Measurements from ENCODE around the gene NRXN2.

Gene NRXN2

DNA sequence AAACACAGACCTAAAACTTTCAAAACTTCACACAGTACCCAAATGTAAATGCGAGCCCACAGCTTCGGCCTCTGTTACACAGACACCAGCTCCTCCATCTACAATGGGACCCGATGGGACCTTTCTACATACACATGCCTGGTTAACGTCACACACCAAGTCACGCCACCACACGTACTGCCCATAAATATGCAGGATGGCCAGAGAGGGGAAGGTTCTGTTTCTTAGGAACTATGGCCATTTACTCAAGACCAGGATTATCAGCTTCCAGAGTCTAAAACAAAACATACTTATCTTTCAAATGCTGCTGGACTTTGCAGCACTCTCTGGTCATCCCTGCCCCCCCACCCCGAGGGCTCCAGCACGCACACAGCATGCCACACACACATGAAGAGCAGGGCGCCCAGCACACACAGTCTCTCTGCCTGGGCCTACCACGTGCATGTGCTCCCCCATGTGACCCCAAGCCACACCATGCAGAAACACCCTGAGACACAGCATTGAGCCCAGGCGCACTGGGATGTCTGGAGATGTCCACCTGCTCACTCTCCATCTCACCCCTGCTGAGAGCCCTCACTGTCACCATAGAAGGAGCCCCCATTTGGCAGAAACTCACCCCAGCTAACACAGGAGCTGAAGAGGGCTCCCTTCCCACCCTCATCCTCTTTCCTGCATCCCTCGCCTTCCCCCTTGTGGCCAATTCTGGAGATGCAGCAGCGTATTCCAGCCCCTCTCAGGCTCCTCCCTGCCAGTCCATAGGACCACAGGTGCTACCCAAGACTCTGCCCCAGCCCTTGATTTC is 70.2 kb downstream of the NRXN2 start:
- Histone ChIP-seq H3K79me1 (ENCODE audit: low read depth, low read length) (no peaks in the 10 kb centered on the region), H3K23ac (ENCODE audit: low read depth, low read length, poor library complexity) (no peak overlapping the region), H2BK12ac (ENCODE audit: low read length) (peak overlapping the region; percentile 68), H3K9ac (ENCODE audit: low read depth, low read length, poor library complexity) (peak overlapping the region; percentile 36), H3K36me3 (replicated peaks in 1 of 2; ENCODE audit: control insufficient read depth in 2 of 2, insufficient read depth in 2 of 2, low read length in 2 of 2) (no peaks in the 10 kb centered on the region), H2BK15ac (ENCODE audit: low read length) (peak overlapping the region; percentile 90), H3K27me3 (ENCODE audit: control insufficient read depth in 3 of 3, insufficient read depth in 3 of 3, low read depth in 1 of 3, low read length in 3 of 3) (no peaks in the 10 kb centered on the region), H3K18ac (ENCODE audit: low read length) (peak overlapping the region; percentile 58), H4K8ac (ENCODE audit: low read depth, low read length) (no peak overlapping the region), H2AK5ac (ENCODE audit: low read depth, low read length) (no peak overlapping the region), H3K27ac (replicated peaks; ENCODE audit: low read length) (no peak overlapping the region), H3K4me3 (ENCODE audit: low read length in 2 of 2) (no peak overlapping the region), H3K4ac (ENCODE audit: low read length) (no peak overlapping the region), H2BK120ac (ENCODE audit: low read depth, low read length) (peak overlapping the region; percentile 6), H3K4me1 (ENCODE audit: control insufficient read depth in 2 of 2, insufficient read depth in 1 of 2, low read depth in 1 of 2, low read length in 2 of 2) (peaks cover 0 to 7% of the 10 kb centered on the region in 2 donors), H2BK5ac (ENCODE audit: low read length) (no peak overlapping the region), H2AFZ (ENCODE audit: low read length) (peak overlapping the region; percentile 17), H3K14ac (ENCODE audit: low read length) (peak overlapping the region; percentile 27), H3K4me2 (ENCODE audit: insufficient read depth, low read length, poor library complexity, severe bottlenecking) (no peak overlapping the region), H3K9me3 (replicated peaks in 1 of 2; ENCODE audit: control insufficient read depth in 2 of 2, insufficient read depth in 1 of 2, low read depth in 1 of 2, low read length in 2 of 2) (no peaks in the 10 kb centered on the region), H4K91ac (ENCODE audit: low read depth, low read length, poor library complexity) (no peak overlapping the region)
- peak; percentile 77 for DNase-seq (ENCODE audit: low spot score)
- WGBS, 2 donors (ENCODE audit: extremely low coverage in 2 of 2, insufficient read length in 2 of 2, insufficient replicate concordance in 1 of 2) = no CpG with 5 or more reads among the region's 13 CpGs

DNA sequence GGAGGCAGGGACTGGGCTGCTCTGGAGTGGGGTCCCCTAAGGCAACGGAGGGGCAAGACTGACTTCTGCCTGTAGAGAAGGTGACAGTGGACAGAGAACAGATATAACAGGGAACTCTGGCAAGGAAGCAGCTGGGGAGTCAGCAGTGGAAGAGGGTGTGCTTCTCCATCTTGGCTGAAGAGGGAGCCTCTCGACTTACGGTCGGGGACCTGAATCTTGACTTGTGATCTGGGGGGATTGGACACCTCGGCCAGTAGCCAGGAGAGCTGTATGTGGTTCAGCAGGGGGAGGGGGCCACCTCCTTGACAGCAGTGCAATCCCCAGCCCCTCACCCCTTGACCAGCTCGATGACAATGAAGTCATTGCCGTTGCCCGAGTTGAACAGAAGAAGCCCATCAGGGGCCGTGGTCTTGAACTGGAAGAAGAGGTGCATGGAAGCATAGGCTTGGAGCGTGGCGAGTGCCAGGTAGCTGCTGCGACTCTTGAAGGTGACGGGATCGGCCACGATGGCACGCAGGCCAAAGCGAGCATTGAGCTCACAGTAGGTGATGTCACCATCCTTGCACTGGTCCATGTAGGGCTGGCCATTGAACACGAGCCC is 72.0 kb downstream of the NRXN2 start:
- H3K79me1 ChIP-seq (ENCODE audit: low read depth, low read length) = no peaks in the 10 kb centered on the region
- peaks cover 0 to 7% (median 0%) of the 10 kb centered on the region in 3 experiments for H3K27me3 ChIP-seq (ENCODE audit: control insufficient read depth in 3 of 3, insufficient read depth in 3 of 3, low read depth in 1 of 3, low read length in 3 of 3)
- H4K8ac ChIP-seq (ENCODE audit: low read depth, low read length) = no peak overlapping the region
- H2BK5ac ChIP-seq (ENCODE audit: low read length) = peak overlapping the region; percentile 19
- peaks cover 0 to 4% of the 10 kb centered on the region in 2 donors for H3K4me1 ChIP-seq (ENCODE audit: control insufficient read depth in 2 of 2, insufficient read depth in 1 of 2, low read depth in 1 of 2, low read length in 2 of 2)
- H3K14ac ChIP-seq (ENCODE audit: low read length) = no peak overlapping the region
- no peak overlapping the region for H3K27ac ChIP-seq (replicated peaks; ENCODE audit: low read length)
- peak overlapping the region; percentile 40 for H3K23ac ChIP-seq (ENCODE audit: low read depth, low read length, poor library complexity)
- H2BK120ac ChIP-seq (ENCODE audit: low read depth, low read length) = no peak overlapping the region
- no peak for DNase-seq (ENCODE audit: low spot score)
- H3K4me3 ChIP-seq (ENCODE audit: low read length in 2 of 2) = no peak overlapping the region
- H2BK12ac ChIP-seq (ENCODE audit: low read length) = no peak overlapping the region
- no CpG with 5 or more reads among the region's 18 CpGs for WGBS, 2 donors (ENCODE audit: extremely low coverage in 2 of 2, insufficient read length in 2 of 2, insufficient replicate concordance in 1 of 2)
- H3K9ac ChIP-seq (ENCODE audit: low read depth, low read length, poor library complexity) = no peak overlapping the region
- H2AK5ac ChIP-seq (ENCODE audit: low read depth, low read length) = peak overlapping the region; percentile 33
- no peak overlapping the region for H2AFZ ChIP-seq (ENCODE audit: low read length)
- H3K9me3 ChIP-seq (replicated peaks in 1 of 2; ENCODE audit: control insufficient read depth in 2 of 2, insufficient read depth in 1 of 2, low read depth in 1 of 2, low read length in 2 of 2) = no peaks in the 10 kb centered on the region
- H3K4me2 ChIP-seq (ENCODE audit: insufficient read depth, low read length, poor library complexity, severe bottlenecking) = no peak overlapping the region
- H2BK15ac ChIP-seq (ENCODE audit: low read length) = peak overlapping the region; percentile 31
- no peak overlapping the region for H4K91ac ChIP-seq (ENCODE audit: low read depth, low read length, poor library complexity)
- H3K4ac ChIP-seq (ENCODE audit: low read length) = no peak overlapping the region
- H3K36me3 ChIP-seq (replicated peaks in 1 of 2; ENCODE audit: control insufficient read depth in 2 of 2, insufficient read depth in 2 of 2, low read length in 2 of 2) = no peaks in the 10 kb centered on the region
- peak overlapping the region; percentile 45 for H3K18ac ChIP-seq (ENCODE audit: low read length)

- Histone ChIP-seq H3K4ac (ENCODE audit: low read length) (no peak overlapping the region), H3K23ac (ENCODE audit: low read depth, low read length, poor library complexity) (no peak overlapping the region), H3K18ac (ENCODE audit: low read length) (peak overlapping the region; percentile 82), H3K79me1 (ENCODE audit: low read depth, low read length) (no peaks in the 10 kb centered on the region), H2BK120ac (ENCODE audit: low read depth, low read length) (no peak overlapping the region), H3K36me3 (replicated peaks in 1 of 2; ENCODE audit: control insufficient read depth in 2 of 2, insufficient read depth in 2 of 2, low read length in 2 of 2) (no peaks in the 10 kb centered on the region), H3K27me3 (ENCODE audit: control insufficient read depth in 3 of 3, insufficient read depth in 3 of 3, low read depth in 1 of 3, low read length in 3 of 3) (peaks cover 0 to 19% (median 0%) of the 10 kb centered on the region in 3 experiments), H3K4me3 (ENCODE audit: low read length in 2 of 2) (no peak overlapping the region), H2BK5ac (ENCODE audit: low read length) (peak overlapping the region; percentile 68), H2AK5ac (ENCODE audit: low read depth, low read length) (peak overlapping the region; percentile 84), H4K91ac (ENCODE audit: low read depth, low read length, poor library complexity) (no peak overlapping the region), H3K9ac (ENCODE audit: low read depth, low read length, poor library complexity) (no peak overlapping the region), H3K4me2 (ENCODE audit: insufficient read depth, low read length, poor library complexity, severe bottlenecking) (no peak overlapping the region), H3K27ac (replicated peaks; ENCODE audit: low read length) (no peak overlapping the region), H4K8ac (ENCODE audit: low read depth, low read length) (no peak overlapping the region), H3K9me3 (replicated peaks in 1 of 2; ENCODE audit: control insufficient read depth in 2 of 2, insufficient read depth in 1 of 2, low read depth in 1 of 2, low read length in 2 of 2) (no peaks in the 10 kb centered on the region), H2AFZ (ENCODE audit: low read length) (no peak overlapping the region), H3K14ac (ENCODE audit: low read length) (no peak overlapping the region), H2BK15ac (ENCODE audit: low read length) (peak overlapping the region; percentile 70), H3K4me1 (ENCODE audit: control insufficient read depth in 2 of 2, insufficient read depth in 1 of 2, low read depth in 1 of 2, low read length in 2 of 2) (peaks cover 7 to 13% of the 10 kb centered on the region in 2 donors), H2BK12ac (ENCODE audit: low read length) (no peak overlapping the region)
- no CpG with 5 or more reads among the region's 6 CpGs for WGBS, 2 donors (ENCODE audit: extremely low coverage in 2 of 2, insufficient read length in 2 of 2, insufficient replicate concordance in 1 of 2)
- DNase-seq (ENCODE audit: low spot score) = no peak
Observed at GRCh38 chr11:64649291-64649697, 73.7 kb downstream of the NRXN2 start.

DNA sequence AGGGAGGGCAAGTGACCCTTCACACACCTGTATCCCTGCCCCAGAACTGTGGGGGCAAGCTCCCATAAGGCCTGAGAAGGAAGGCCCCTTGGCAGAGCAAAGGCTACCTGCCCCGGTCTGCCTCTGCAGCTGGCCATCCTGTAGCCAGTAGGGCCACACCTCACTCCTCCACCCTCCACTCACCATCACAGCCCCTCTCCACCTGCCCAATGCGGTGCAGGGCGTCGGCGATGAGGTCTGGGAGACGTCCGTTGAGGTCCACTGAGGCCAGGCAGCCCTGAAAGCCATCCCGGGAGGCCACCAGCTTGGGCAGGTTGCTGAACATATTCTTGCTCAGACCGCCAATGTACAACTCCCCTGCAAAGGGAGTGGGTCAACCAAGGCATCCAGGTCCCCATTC is 74.4 kb downstream of the NRXN2 start:
- H3K9ac ChIP-seq (ENCODE audit: low read depth, low read length, poor library complexity) = no peak overlapping the region
- H3K9me3 ChIP-seq (replicated peaks in 1 of 2; ENCODE audit: control insufficient read depth in 2 of 2, insufficient read depth in 1 of 2, low read depth in 1 of 2, low read length in 2 of 2) = no peaks in the 10 kb centered on the region
- WGBS, 2 donors (ENCODE audit: extremely low coverage in 2 of 2, insufficient read length in 2 of 2, insufficient replicate concordance in 1 of 2) = no CpG with 5 or more reads among the region's 9 CpGs
- no peak overlapping the region for H3K4me3 ChIP-seq (ENCODE audit: low read length in 2 of 2)
- no peak overlapping the region for H2BK5ac ChIP-seq (ENCODE audit: low read length)
- no peak overlapping the region for H4K8ac ChIP-seq (ENCODE audit: low read depth, low read length)
- no peaks in the 10 kb centered on the region for H3K79me1 ChIP-seq (ENCODE audit: low read depth, low read length)
- H3K27me3 ChIP-seq (ENCODE audit: control insufficient read depth in 3 of 3, insufficient read depth in 3 of 3, low read depth in 1 of 3, low read length in 3 of 3) = peaks cover 0 to 25% (median 2%) of the 10 kb centered on the region in 3 experiments
- H3K14ac ChIP-seq (ENCODE audit: low read length) = peak overlapping the region; percentile 3
- H3K27ac ChIP-seq (replicated peaks; ENCODE audit: low read length) = no peak overlapping the region
- H2AFZ ChIP-seq (ENCODE audit: low read length) = no peak overlapping the region
- H3K36me3 ChIP-seq (replicated peaks in 1 of 2; ENCODE audit: control insufficient read depth in 2 of 2, insufficient read depth in 2 of 2, low read length in 2 of 2) = no peaks in the 10 kb centered on the region
- H4K91ac ChIP-seq (ENCODE audit: low read depth, low read length, poor library complexity) = no peak overlapping the region
- peak overlapping the region; percentile 84 for H2AK5ac ChIP-seq (ENCODE audit: low read depth, low read length)
- H3K23ac ChIP-seq (ENCODE audit: low read depth, low read length, poor library complexity) = peak overlapping the region; percentile 13
- DNase-seq (ENCODE audit: low spot score) = no peak
- H2BK15ac ChIP-seq (ENCODE audit: low read length) = peak overlapping the region; percentile 70
- H3K18ac ChIP-seq (ENCODE audit: low read length) = peak overlapping the region; percentile 5
- peaks cover 13 to 19% of the 10 kb centered on the region in 2 donors for H3K4me1 ChIP-seq (ENCODE audit: control insufficient read depth in 2 of 2, insufficient read depth in 1 of 2, low read depth in 1 of 2, low read length in 2 of 2)
- H2BK120ac ChIP-seq (ENCODE audit: low read depth, low read length) = no peak overlapping the region
- H3K4me2 ChIP-seq (ENCODE audit: insufficient read depth, low read length, poor library complexity, severe bottlenecking) = no peak overlapping the region
- no peak overlapping the region for H3K4ac ChIP-seq (ENCODE audit: low read length)
- H2BK12ac ChIP-seq (ENCODE audit: low read length) = no peak overlapping the region

Data from neuronal stem cell (in vitro differentiated cells).